ENCODE data around the gene PEMT.

- TF ChIP-seq CTCF (IDR thresholded peaks at IDR 0.05) (no peak), NFE2L1 (CRISPR knock-in tag; IDR thresholded peaks at IDR 0.05) (no peak), FOXP1 (CRISPR knock-in tag; IDR thresholded peaks at IDR 0.05; ENCODE audit: borderline replicate concordance) (no peak), ELF4 (CRISPR knock-in tag; IDR thresholded peaks at IDR 0.05; ENCODE audit: low read depth) (no peak), NR1H2 (CRISPR knock-in tag; IDR thresholded peaks at IDR 0.05) (no peak), SP1 (CRISPR knock-in tag; conservative IDR thresholded peaks at IDR 0.05) (no peak), ATF6 (CRISPR knock-in tag; IDR thresholded peaks at IDR 0.05) (no peak), FOXK1 (CRISPR knock-in tag; IDR thresholded peaks at IDR 0.05) (no peak), ATF2 (CRISPR knock-in tag; IDR thresholded peaks at IDR 0.05; ENCODE audit: borderline replicate concordance, low read depth) (no peak), MAX (CRISPR knock-in tag; IDR thresholded peaks at IDR 0.05) (no peak)
Observed at GRCh38 chr17:17576772-17577234, 14.7 kb downstream of the PEMT start.

Measured in WTC11 (cell line).